ENCODE data around the gene CACNA1C.
A peak's percentile ranks its signal among the peaks of the same experiment; 100 is the strongest.

Gene CACNA1C

DNA sequence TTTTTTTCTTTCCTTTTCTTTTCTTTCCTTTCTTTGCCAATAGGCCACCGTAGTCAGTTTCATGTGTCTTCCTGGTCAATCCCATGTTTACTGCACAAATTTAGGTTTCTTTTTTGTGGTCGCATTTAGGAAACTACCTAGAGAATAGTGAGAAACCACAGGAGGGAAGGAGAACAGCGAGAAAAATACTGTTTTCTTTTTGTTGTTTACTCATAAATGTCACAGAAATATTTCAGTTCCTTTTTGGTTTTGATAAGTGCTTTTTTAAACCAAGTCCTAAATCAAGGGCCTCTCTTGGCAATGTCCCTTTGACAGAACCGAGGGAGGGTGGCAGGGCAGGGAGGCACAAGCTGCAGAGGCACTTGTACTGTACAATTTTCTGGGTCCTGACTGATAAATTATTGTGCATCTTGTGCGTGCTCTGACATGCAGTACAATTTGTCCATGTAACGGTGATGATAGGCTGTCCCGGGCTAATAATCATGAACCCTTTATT is 326.1 kb downstream of the CACNA1C start:
- DNase-seq: no peak

DNA sequence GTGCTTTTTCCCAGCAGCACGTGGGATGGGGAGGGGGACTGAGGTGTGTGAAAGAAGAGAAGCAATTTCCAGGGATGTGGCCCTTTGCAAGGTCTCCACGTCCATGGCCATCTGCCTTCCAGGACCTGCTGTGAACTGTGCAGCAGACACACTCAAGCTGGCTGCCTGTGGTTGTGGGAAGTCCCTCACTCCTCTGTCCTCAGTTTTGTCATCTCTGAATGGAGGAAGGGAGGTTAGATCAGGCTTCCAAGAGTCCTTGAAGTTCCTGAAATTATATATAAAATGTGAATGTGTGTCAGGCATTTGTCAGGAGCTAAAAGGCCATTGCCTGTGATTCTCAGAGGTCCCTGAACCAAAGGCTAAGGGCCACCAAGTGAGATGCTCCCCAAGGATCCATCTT is 328.2 kb downstream of the CACNA1C start:
- DNase-seq: no peak

DNA sequence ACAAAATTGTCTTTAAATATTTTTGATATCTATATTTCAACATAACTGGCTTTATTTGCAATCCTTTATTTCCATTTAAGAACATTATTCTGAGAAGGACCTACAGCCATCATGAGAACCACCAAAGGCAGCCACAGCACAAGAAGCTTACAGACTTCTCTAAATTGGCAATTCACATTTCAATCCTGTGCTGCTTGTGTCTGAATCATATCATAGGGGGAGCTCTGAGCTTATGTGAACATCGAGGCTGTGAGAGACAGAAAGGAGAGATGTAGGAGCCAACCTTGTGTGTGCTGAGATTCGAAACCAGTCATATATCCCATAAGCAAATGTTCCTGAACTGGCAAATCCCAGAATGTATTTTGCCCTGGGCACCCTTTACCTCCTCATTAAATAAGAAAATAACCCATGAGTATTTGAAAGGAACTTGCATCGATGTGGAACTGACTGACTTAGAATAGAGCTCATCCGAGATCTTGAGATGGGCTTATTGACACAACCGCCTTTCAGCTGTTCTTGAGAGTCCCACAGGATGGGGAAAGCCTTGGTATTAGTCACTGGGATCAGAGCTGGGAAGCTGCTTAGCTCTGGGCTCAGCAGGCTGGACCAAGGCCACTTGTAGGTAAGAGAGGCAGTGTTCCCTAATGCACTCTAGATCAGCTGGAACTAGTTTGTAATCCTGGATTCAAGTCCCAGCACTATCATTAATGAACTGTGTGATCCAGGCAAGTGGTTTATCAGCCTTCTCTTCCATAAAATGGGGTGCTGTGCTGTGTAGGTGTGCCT is 329.8 kb downstream of the CACNA1C start:
- DNase-seq: no peak

DNA sequence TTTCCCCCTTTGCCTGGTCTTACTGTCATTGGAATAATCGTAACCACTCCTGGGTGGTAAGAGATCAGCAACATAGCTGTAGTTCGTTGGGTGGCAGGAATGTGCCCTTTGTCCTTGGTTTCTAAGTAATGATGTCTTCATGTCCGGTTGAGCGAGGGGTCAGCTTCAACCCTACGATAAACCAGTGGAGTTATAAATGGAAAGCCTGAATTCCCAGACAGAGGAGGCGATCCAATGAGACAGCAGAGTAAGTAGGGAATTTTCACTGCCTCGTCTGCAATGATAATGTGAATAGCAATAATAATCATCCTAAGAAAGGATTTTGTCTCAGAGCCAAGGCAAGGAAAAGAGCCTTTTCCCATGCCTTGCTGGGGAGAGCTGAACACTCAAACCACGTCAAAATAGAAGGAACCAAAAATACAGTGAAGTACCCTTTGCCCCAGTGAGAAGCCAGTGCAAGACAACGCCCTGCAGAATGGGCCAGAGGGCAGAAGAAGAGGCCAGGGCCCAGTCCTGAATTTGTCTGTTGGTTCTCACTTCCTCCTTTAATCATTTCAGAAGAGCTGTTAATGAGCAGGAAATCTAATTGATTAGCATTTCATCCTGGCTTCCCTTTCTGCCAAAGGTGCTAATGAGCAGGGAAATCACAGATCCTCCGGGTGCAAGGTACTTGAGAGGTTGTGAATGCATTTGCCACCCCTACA is 330.7 kb downstream of the CACNA1C start:
- no peak for DNase-seq

DNA sequence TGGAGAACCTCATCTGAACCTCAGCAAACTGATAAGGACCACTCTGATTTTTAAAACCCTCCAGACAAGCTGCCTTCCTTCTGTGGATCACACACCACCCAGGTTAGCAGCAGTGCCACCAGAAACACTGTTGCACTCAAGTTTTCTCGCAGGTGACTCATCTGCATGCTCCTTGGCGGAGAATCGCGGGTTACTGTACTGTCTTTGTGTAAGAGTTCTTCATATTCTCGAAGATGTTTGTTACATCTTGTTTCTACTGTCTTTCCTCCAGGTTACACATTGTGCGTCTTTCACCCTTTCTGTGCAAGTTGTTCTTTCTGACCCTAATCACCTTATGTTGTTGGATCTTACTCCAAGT is 331.2 kb downstream of the CACNA1C start:
- DNase-seq: no peak

DNA sequence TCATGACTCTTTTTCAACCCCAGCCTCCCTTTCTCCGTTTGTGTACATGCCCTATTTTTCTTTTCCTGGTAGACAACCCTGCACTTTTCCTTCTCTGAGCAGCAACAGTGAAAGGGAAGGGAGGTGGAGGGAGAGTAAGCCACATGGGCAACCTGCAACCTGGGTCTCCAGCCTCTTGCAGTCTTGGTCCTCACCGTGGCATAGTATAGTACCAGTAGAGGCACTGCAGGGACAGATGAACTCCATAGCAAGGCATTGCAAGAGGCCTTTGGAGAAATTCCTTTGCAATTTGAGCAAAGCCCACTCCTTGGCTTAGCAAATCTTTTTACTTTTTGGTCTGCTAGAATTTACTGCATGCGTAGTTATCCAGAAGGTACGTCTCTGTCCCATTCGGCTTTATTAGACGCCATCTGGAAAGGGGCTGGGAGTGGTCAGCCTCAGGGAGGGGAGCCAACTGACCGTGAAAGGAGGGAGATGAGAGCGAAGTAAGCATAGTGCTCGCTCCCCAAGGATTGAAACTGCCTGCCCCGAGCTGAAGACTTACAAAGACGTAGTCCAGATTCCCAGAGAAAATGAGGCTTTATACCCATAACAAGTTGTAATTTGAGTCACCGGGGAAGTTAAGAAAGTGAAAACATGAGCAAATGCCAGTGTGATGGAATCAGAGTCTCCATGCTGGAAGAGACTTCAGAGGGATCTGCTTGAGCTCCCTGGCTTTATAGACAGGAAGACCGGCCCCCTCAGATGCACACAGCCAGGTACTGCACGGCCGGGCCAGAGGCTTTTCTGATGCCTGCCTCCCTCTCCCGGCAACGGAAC is 332.0 kb downstream of the CACNA1C start:
- no peak for DNase-seq

DNA sequence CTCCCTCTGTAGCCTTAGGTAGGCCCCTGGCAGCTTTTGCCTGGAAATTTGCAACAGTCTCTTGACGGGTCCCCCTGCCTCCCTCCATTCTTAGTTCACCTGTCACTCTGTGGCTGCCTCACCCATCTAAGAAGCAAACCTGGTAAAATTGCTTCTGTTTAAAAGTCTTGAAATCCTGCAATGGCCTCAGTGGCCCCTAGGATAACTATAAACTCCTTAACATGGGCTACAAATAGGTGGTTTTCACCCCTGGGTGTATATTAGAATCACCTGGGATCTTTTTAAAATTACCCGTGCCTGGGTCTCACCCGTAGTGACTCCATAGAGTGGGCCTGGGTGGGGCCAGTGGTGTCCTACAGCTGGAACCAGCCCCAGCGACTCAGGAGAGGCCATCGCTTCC is 332.7 kb downstream of the CACNA1C start:
- no peak for DNase-seq

DNA sequence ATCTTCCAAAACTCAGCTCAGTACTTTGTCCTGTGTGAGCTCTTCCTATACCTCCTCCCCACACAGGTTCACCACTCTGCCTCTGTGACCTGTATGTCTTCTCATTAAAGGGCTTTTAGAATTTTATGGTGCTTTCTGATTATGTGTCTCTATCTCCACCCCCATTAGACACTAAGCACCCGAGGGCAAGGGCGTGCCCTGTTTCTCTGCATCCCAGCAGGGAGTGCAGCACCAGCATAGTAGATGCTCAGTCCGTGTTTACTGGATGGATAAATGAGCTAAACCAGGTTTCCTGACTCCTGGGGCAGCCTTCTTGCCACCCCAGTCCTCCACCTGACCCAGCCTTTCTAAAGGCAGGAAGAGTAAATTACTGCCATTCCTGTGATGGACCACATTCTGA is 333.8 kb downstream of the CACNA1C start:
- DNase-seq: no peak

DNA sequence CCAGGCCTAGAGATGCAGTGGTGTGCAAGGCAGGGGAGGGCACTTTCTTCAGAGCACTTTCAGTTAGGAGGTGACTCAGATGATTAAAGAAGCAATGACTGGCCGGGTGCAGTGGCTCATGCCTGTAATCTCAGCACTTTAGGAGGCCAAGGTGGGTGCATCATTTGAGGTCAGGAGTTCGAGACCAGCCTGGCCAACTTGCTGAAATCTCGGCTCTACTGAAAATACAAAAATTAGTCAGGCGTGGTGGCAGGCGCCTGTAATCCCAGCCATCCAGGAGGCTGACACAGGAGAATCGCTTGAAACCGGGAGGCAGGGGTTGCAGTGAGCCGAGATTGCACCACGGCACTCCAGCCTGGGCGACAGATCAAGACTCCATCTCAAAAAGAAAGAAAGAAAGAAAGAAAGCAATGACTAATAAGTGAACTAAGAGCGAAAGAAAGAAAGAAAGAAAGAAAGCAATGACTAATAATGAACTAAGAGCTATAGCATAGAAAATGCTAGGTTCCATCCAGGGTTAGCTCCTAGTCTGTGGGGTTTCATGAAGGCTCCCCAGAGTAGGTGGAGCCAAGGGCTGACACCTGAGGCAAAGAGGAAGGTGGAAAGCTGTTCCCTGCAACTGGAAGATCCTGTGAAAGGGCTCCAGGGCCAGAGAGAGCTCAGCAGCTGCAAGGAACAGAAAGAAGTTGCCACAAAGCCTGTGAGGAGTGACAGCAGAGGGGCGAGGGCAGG is 334.5 kb downstream of the CACNA1C start:
- DNase-seq: no peak

DNA sequence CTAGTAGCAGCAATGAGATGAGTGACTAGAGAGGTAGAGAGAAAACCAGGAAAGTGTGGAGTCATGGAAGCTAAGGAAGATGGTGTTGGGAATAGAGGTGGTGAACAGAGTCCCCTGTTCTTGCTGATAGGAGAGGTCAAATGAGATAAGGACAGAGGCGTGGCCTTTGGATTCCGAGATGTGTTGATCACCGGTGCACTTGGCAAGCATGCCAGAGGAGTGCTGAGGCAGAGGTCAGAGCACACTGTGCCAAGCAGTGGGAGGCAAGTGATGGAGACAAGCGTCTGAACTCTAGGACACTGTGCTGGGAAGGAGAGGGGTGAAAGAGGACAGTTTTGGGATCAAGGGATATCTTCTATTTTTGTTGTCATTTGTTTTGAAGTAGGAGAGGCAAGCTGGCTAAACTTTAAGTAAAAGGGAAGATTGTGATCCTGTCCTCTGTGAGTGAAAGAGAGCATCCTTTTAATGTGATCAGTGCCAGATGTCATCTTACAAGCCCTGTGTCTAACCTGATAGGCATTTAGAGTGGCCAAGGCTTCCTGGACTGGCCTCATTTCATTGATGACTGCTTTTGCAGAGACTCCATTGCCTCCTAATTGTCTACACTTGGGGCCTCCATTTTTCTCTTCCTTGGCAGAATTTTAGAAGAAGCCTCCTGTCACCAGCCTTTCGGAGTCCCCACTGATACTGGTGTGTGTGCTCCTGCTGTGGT is 336.4 kb downstream of the CACNA1C start:
- no peak for DNase-seq

DNA sequence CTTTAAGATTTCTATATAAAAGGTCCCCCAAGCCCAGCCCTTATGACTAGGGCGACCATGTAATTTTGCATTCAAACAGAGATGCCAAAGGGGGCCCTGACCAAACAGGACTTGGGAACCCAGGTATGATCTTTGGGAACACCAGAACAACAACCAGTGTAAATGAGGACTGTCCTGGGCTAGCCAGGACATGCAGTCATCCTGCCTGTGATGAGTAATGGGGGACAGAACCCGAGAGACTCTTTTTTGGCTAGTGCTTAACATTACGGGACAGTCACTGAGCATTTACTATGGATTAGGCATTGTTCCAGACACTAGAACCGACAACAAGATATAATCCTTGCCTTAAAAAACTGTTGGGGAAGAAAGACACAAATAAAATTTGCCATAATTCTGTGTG is 337.3 kb downstream of the CACNA1C start:
- DNase-seq: no peak

DNA sequence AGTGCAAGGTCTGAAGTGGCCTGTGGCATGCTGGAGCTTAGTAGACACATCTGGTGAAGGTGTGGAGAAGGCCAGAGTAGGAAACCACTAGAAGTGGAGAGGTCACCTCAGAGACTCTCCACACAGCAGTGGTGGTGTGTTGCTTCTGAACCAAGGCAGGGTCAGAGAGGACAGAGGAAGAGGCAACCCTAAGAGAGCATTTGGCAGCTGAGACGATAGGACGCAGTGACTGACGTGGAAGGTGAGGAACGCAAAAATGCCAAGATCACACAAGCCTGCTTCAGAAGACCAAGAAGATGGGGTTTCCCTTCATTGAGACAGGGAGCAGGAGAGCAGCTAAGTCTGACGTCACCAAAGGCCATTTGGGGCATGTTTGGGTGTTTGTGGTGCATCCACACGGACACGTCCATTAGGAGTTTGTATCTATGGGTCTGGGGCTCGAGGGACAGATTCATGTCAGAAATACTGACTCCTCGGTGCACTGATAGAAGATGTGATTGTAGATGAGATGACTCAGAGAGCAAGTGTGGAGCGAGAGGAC is 338.1 kb downstream of the CACNA1C start:
- no peak for DNase-seq

DNA sequence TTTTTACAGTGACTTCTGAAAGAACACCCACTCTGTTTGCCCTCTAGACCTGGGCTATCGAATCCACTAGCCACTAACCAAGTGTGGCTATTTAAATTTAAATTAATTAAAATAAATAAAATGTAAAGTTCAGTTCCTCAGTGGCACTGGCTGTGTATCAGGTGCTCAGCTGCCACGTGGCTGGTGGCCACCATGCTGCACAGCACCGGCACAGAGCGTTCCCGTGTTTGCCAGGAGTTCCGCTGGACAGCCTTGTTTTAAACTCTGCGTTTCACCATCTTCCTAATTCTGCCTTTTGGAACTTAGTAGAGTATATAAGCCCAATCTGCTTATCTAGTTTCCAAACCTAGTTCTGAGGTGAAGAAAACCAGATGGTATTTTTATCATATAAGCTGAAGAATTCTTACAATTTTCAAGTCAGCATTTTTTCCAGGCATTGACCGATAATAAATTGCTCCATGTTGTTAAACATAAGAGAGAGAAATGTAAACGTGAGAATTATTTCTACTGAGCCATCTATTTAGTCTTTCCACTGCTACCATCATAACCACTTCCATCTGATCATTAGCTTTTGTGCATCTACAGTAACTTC is 339.0 kb downstream of the CACNA1C start:
- no peak for DNase-seq

DNA sequence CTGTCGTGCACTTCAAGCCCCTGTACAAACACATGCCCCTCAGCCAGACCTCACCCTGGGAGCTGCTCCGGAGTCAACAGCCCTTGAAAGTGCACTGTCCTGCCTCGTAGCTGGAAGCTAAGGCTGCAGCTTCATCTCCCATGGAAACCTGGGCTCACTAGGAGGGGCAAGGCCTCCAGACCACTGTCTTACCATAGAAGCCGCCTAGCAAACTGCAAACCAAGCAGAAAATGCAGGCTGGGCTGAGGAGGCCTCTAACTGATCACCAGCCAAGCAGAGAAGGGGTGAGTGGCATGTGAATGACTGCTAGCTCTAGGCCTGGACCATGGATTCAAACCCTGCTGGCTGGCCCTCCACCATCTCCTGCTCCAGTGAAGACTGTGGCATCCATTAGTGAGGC is 340.2 kb downstream of the CACNA1C start:
- no peak for DNase-seq

DNA sequence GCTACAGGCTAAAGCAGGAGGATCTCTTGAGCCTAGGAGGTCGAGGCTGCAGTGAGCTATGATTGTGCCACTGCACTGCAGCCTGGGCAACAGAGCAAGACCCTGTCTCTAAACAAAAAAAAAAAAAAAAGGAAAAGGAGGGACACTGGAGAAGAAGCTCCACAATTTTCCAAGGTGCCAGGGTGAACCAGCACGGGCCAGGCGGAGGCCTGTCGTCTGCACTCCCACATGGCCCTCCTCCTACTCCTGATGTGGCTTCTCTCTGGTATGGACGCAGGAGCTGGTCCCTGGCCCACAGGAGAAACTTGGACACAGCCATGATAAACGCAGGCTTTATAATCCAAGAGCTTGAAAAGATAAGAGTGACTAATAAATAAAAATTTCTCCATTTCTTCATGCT is 341.2 kb downstream of the CACNA1C start:
- no peak for DNase-seq

DNA sequence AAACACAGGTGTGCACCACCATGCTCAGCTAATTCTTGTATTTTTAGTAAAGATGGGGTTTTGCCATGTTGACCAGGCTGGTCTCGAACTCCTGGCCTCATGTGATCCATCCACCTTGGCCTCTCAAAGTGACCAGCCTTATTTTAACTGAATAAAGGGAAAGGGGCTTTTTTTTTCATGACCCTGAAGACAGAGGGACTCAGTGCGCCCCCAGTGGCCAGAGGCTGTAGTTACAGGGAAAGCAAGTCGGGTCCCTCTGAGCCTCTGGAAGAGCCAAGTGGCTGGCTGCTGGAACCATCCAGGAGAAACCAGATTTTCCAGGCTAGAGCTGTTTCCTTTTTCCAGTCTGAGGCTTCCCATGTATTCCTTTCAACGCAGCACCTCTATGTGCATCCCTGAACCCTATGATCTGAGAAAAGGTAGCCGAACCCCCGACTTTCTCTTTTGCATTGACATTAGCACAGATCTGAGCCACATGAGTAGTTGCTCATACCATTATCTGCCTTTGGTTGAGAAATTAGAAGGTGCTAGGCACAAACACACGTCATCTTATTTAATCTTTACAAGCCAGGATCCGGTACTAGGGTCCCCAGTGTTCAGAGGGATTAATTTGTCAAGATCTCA is 342.7 kb downstream of the CACNA1C start:
- peak; percentile 5 for DNase-seq

DNA sequence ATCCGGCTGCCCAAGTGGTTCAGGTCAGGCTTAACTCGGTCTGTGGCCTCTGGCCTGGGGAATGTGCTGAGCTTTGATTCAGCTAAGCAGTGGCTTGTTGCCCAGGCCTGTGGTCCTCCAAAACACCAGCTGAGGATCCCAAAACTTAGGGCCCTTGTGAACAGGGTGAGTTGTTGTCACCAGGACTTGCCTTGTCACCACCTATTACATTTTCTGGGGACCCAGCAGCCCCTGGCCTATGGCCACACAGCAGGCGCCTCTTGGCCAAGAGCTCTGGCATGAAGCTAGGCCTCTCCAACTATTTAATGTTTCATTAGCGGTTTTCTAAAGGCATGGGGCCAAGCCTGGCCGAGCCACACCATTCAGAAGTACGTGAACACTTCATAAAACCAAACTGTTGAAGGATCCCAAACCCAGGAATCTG is 343.7 kb downstream of the CACNA1C start:
- no peak for DNase-seq

DNA sequence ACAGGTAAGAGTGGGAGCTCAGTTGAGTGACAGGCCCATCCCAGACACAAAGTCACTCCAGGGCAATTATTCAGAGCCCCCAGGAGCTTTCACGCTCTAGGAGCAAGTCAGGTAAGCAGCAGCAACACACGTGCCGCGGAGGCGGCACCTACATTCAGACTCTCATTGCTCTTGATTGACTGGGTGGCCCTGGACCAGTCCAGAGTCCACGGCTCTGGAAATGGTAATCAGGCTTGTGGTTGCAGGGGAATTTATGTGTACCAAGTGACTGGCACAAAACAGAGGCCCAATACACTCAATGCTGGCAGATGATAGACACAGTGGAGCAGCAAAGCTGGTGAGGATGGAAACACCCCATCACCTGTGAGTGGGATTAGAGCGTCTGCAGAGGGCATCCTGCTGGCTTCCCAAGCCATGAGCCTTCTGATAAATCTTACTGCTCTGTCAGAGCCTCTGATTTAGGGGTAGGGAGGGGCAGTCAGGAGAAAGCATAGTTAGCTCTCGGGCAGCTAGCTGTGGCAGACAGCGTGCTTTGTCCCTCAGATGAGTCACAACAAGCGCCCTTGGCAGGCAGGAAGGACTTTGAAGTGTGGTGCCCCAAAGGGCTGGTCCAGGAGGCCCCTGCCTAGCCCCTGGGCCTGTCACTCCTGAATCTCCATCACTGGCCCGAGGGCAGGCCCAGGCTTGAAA is 344.7 kb downstream of the CACNA1C start:
- no peak for DNase-seq

DNA sequence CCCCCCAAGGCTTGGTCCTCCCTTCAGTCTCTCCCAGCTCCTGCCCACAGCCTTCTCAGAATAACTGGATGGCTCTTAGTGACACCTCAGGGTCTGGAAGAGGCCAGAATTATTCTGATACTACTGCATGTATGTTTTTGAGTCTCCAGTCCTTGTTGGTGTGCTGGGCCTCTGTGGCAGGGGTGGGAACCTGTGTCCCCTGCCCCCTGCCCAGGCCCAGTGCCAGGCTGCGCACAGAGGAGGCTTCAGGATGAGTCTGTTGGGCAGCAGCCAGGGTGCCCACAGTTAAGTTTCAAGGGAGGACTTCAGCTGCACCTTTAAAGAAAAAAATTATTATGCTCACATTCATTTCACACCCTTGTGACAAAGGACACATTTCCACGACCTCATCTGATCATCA is 348.3 kb downstream of the CACNA1C start:
- no peak for DNase-seq

DNA sequence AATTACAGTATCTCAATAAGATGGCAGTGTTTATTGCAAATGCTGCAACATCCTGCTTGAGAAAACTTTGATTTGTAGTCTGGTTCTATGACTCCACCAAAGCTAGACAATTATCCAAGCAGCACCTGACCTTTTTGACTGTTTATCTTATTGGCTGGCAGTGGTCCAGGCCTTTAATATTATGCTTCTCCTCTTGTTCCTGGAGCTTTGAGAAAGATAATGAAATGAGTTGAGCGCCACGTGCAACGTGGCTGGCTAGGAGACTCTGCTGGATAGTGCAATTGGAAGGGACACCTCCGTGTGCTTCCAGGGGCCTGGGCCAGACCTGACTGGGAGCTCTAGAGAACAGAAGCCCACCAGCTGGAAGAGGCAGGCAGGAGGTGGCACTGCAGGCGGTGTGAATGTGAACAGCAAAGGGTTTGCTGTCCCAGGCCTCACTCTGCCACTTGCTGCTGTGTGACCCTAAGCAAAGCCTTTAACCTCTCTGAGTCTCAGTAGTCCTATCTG is 349.3 kb downstream of the CACNA1C start:
- no peak for DNase-seq

Measured in activated T-cell treated with anti-CD3 and anti-CD28 coated beads for 4 hours (primary cell).